NB4 (cell line): ENCODE measurements around the gene SERPINA12.

Experiments
- CTCF ChIP-seq: IDR thresholded peaks from one replicate; pipeline ENCODE4 v1.5.1; 2012; ENCODE audit warnings: low read depth, low read length
- POLR2A ChIP-seq: IDR thresholded peaks from 2 replicates; pipeline ENCODE4 v1.6.1; 2011; ENCODE audit warnings: mild to moderate bottlenecking; ENCODE audit not compliant: insufficient read length; ENCODE audit errors: extremely low read depth

- TF ChIP-seq CTCF (no peak), POLR2A (no peak)
Measured at GRCh38 chr14:94483071-94483451, 26.2 kb downstream of the SERPINA12 start.
